A549 treated with AZD2906 at 1 μM for 4 hours (cell line): Measurements from ENCODE around the gene CBLN4. TPM values are rescaled to one million over a fixed set of nuclear protein-coding genes. Genes with fewer than 3 reads are reported as not detected.

ENCODE experiments used
- total RNA-seq: library from RNA; stranded (reverse); fragments of 200-300 nt; extraction: Qiagen RNA extraction; gene quantifications from 5 replicates; pipeline ENCODE4 v1.2.3, GENCODE V29; 2022

The CBLN4 gene
- total RNA-seq: not detected in 5 replicates

DNA sequence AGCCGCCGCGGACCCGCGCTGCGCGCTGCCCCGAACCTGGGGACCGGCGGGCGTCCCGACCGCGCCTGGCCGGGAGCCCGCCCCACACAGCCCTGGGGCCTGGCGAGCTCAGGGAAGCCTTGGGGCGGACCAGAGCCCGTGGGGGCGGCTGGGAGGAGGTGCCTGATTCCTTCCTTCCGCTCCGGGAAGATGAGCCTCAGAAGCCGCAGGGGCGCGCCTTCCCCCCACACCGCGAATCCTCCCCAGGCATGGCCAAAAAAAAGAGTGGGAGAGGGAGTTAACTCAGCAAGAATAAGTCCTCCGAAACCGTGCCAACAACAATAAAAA lies at the start of gene CBLN4:
Gene CBLN4, minus strand, starts transcription at position 131 of the 327 bp plus-strand sequence. CDS start 1,348 bp downstream, outside the sequence.

Other genes with a start within 250 kb of the CBLN4 start
- not detected in 5 replicates for gene MC3R, start 243.2 kb upstream of the CBLN4 start, total RNA-seq